IPS DF 19.7 (cell line): ENCODE results near the gene CDC40.

ENCODE experiments used
- DNase-seq: peaks from one replicate; pipeline ENCODE4 v3.0.0-alpha.2; 2013; ENCODE audit warnings: low read depth, low spot score

CDC40 gene

DNA sequence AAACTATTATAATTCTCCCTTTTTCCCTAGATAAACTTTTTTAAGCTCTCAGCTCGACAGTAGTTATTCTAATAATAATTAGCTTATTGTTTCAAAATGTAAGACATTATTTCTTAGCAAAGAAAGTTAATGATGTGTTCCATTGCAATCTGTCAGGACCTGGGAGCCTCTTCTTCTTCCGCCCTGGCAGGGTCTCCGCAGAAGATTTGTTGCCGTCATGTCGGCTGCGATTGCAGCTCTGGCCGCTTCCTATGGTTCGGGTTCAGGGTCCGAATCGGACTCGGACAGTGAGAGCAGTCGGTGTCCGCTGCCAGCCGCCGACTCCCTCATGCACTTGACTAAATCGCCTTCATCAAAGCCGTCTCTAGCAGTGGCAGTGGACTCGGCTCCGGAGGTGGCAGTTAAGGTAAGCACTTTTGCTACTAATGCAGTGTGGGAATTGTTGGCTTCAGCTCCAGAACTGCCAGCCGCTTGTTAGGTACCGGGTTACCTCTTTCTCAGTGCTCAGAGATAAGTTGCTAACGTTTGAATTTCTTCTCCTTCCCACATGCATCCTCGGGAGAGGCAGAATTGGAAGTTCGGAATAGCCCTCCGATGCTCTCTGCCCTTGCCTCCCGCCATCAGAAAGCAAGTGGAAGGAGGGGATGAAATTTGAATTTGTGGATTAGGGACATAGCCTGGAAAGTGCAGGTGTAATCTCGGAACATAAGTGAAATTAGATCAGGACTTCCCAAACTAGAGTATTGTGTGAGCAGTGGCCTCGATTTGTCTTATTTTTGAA lies at the start of gene CDC40:
Gene CDC40 (plus strand): TSS at position 200 of the 781 bp plus-strand sequence. CDS start 18 bp downstream, at position 218.
- peak; percentile 5 for DNase-seq

DNA sequence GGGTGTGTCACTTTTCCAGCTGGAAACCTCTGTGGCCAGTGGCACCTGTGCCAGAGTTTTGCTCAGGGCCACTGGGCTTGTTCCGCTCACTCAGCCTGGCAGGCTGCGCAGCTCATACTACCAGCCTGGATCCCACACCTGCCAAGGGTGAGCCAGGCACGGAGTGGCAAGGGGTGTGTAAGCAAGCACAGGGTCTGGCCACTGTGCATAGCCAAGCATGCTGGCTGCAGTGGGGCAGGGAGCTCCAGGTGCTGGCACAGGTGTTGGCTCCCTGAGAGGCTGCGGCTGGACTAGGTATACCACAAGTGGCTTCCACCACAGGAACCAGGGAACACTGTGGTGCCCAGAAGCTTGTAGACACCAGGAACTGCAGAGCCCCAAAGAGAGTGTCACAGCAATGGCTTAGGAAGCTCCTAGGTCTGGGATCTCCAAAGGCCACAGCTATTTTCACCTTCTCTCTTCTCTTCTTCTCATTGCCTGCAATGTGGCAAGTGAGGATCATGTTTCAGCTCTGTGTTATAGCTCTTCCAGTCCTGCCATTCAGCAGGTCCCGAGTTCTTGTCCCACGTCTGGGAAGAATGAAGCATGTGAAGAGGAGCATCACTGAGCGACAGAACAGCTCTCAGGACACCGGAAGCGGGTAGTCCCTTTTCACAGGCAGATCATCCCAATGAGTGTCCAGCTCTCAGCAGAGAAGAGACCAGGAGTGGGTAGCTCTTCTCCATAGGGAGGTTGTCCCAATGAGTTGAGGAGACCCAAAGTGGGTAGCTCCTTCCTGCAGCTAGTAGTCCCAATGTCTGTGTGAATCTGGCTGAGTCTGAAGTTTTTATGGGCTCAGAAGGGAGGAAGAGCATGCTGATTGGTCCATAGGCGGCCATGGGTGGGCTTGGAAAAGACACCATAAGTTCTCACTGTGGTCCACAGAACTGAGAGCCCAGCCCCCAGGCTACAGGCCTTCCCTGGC lies 42.0 kb upstream of the CDC40 start:
- DNase-seq: no peak

DNA sequence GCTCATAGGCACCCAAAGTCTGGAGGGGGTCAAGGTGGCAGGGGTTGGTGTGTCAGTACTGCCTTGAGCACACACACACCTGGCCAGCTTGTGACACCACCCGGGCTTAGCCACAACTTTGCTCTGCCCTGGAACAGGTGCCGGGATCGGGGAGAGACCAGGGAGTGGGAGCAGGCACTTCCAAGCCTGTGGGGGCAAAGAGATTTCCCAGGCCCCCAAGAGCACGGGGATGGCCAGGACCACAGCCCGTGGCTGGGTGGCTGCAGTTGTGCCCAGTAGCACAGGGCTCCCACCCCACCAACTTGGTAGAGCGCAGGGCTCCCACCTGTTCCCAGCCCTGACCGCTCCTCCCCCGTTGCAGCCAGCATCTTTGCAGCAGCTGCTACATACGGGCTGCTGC lies 41.2 kb upstream of the CDC40 start:
- no peak for DNase-seq

DNA sequence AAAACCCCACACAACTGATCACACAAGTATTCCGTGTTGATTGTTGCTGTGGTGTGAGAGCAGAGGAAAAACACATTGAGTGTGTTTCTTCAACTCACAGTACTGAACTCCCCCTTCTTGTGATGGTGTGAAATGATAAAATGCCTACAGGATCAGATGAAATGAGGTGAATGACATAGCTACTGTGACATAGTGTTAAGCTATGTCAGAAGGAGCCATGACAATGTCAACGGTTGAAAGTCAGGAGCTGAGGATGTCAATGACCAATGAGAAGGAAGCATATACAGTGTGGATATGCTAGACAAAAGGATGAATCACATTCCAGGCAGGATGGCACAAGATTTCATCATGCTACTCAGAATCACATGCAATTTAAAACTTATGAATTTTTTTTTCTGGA lies 39.6 kb upstream of the CDC40 start:
- DNase-seq: no peak

DNA sequence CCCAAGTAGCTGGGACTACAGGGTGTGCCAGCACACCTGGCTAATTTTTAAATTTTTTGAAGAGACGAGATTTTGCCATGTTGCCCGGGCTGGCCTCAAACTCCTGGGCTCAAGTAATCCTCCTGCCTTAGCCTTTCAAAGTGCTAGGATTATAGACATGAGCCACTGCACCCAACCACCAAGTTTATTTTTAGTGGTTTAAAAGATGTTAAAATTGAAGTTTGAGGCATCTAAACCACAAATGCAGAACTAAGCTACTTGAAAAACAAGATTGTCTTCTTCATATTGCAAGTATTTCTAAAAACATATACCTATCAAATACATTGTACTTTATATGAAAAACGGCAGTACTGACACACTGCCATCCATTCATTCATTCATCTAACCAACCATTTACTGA lies 32.4 kb upstream of the CDC40 start:
- no peak for DNase-seq

DNA sequence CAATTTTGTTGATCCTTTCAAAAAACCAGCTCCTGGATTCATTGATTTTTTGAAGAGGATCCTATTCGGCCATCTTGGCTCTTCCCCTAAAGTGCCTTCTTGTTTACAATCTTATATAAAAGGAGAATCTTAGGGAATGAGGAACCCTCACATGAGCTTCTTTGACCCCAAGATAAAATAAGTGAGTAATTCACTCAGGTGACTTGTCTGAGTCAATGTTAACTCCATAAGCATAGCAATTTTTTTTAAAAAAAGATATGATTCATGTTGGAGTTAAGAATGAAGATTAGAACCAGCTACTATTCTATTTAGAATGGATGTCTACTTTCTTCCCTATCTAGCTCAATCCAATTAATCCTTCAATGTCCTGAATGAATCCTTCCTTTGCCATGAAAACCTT lies 21.7 kb upstream of the CDC40 start:
- DNase-seq: no peak

DNA sequence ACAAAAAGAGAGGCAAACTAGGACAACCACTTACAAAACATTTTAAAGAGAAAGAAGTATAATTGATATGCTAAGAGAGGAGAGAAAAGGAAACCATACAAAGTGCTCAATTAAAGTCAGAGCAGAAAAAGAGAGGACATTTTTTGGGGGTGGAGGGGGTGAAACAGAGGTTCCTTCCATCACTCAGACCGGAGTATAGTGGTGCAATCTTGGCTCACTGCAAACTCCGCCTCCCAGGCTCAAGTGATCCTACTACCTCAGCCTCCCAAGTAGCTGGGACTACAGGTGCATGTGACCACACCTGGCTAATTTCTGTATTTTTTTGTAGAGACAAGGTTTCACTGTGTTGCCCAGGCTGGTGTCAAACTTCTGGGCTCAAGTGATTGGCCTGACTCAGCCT lies 10.1 kb upstream of the CDC40 start:
- no peak for DNase-seq

DNA sequence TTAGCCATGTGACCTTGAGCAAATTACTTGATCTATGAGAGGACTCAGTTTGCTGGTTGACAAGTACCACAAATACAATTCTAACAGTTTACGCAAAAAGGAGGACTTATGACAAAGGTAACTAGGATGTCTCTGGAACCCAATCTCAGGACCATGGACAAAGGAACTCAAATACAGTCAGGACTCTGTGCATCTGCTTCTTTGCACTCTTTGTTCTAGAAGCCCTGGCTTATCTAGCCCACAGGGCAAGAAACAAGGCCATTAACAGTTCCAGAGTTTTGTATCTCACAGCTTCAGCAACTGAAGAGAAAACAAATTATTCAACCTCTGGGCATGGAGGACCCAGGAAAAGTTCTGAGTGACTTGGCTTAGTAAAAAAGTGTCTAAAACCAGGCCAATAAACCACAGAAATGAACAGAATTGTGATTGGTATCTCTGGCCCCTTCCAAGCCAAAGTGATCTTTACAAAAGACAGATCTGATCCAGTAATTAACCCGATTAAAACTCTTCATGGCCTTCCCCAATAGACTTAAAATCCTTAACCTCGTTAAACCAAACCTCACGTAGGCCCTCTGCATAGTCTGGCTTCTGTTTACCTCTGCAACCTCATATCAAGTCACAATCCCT lies 6.6 kb upstream of the CDC40 start:
- no peak for DNase-seq

DNA sequence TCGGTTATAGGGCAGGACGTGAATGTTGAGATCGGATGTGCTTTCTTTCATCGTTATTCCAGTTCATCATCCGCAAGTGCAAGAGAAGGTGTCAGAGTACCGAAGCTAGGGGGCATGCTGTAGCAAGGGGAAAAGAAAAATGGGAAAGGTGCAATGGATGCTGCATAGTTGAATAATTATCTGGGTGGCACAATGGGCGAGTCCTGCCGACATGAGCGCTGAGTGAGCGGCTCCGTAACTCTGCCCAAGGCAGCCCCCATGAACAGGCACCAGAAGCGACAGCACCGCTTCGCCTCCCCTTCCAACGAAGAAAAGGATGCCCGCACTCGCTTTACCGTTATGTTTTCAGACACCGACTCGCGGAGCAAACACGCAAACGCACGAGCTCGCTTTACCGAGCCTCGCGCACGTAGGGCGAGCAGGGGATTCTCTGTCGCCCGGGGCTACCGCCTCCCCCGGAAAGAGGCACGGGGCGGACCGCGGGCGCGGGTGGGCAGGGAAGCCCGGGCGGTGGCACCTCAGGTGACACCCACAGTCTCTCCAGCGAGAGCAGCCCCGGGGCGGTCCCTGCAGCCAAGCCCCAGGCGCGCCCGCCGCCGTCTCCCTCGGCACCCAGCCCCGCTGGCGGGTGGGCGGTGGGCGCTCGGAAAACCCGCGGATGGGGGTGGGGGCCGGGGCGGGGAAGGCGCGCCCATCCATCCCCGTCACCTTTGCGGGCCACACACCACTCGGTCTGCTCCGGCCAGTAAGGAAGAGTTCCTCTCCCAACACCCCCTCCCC lies 1.4 kb upstream of the CDC40 start:
- peak; percentile 9 for DNase-seq

DNA sequence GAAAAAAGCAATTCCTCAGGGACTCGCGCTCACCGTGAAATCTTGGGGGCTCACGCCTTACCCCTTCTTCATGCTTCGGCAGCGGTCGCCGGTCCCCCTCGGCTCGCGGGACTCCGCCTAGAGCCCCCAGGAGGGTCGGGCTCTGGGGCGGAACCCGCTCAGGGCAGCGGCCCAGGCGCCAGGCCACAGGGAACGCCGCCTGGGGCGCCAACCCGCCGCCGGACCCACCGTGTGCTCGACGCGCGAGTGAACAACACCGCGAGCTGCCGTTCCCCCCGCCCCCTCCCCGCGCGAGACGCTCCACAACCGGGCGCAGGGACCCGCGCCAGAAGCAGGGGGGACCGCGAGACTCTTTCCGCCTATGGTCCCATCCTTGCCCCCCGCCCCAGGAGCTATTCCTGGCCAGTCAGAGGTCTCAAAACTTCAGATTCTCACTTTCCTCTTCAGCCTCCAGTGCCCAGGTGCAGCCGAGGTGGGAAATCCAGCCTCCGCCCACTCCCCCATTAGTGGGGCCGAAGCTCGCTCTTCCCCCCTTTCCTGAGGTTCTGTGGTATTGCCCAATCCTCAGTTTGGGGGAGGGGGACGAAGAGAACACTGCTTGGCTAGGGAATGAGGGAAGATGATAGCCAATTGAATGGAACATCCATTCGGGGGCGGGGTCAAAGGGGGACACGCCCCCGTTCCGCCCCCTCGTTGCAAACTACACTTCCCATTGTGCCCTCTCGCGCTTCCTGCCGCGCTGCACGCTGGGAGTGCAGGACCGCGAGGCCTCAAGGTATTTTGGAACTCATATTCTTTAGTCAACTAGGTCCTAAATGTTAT lies 610 bp upstream of the CDC40 start, which contains the start of gene WASF1:
Gene WASF1 (minus strand): TSS at position 265 of the 822 bp plus-strand sequence. CDS start 52,069 bp downstream, outside the sequence.
- peak; percentile 87 for DNase-seq

DNA sequence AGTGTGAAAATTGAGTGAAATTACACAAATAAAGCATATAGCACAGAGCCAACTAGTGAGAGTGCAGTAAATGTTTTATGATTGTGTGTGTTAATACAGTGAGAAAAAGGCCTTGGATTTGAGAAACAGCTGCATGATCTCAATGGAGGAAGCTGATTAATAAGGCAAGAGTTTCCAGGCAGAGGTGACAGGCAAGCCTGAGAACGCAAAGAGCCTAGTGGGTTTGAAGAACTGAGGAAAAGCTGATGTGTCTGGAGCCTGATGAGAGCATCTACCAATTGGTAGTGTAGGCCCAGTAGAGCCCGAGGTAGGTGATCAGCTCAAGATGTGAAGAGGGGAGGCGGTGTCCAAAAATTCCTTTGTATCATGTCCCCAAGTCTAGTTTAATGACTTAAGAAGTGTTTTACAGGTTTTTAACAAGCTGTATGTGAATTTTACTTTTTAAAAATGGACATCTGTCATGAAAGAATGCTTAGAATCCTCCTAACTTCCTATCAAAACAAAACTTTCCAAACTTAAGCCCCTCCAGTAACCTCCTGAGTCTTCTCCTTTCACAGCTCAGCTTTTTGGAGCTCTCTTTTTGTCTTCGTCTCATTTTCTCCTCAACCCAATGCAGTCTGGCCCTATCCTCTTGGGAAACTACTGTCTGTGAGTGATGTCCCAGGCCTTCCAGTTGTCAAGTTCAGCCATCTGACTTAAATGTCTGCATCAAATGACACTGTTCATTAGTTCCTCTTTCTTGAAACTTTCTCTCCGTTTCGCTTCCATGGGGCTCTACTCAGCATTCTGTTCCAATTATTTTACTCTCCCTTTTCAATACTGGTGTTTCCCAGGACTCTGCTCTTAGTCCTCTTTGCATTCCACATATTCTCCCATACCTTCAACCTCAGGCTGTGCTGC lies 1.2 kb downstream of the CDC40 start:
- no peak for DNase-seq

DNA sequence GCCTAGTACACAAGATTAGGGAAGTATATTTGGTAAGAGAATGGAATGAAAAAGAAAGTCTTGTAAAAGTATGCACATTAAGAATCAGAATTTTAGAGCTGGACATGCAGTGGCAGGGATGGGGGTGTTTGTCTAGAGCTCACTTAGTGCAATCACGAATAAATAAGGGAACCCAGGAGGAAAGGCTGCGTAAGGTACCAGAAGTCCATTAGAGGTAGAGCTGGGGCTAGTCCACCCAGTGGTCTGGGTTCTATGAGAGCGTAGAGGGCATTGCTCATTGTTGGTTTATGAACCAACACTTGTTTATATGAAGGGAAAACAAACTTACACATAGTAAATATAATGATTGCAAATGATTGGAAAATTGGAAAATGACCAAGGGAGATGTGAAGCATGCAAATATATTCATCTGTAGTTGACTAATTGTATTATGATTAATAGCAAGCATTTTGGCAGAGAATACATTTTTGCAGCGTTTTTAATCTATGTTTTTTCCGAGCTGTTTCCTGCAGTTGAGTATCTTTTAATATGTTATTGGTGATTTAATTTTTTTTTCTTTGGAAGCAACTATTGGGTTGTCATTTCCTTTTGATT lies 3.2 kb downstream of the CDC40 start:
- DNase-seq: no peak

DNA sequence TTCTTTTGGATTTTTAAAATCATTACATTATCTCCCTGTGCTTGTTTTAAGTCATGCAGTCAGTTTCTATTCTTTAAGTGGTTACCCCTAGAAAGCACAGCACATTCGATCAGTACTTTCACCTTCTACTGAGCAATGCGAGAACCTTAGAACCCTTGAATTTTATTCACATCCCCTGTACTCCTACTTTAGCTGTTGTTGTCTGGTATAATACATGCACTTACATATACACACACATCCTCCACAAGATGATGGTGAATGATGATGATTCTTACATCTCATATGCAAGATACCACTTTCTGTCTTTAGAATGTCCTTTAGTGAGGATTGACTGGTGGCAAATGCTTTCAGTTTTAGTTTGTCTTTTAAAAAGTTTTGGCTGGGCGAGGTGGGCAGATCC lies 5.7 kb downstream of the CDC40 start:
- no peak for DNase-seq

DNA sequence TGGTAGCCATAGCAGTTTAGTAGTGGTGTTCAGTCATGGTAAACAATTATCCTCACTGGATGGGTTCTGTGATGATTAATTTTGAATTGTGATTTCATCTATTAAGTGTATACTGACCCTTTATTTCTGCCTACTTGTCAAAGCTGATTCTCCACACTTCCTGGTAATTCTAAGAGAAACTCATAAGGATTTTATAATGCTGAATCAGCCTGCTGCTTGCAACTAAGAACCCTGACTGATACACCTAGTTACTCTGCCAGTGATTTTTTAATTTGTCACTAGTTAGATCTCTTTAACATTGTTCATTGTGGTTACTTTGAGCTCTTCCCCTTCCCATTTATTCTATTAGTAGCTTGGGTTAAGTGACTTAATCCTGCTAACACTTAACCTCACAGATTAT lies 8.6 kb downstream of the CDC40 start:
- no peak for DNase-seq

DNA sequence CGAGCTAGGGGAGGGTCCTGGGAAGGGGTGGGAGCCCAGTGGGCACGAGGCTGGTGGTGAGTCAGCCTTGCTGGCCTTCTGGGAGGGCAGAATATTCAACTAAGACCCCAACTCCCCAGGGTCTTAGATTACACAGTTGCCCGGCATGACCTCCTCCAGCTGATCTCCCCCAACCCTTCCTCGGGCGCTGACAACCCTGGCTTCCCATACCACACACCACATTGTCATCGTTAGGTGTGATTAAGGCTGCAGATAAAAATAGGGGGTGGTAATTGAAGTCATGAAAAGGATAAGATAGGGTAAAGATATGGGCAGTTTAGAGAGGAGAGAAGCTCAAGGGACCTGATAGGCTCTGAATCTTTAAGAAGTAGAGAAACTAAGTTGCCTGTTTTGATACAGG lies 10.5 kb downstream of the CDC40 start:
- DNase-seq: no peak

DNA sequence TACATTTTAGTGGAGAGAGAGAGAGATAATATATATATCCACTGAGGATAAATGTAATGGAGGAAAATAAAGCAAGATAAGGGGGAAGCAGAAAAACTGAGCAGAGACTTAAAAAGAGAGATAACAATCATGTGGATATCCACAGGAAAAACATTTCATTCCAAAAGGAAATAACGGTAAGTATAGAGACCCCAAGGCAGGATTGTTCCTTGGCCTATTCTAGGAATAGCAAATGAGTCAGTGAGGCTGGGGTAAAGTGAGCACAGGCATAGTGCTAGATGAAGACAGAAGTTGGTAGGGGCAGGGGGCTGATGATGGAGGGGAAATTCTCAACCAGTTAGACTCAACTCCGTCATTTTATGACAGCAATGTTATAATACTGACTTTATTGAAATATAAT lies 11.2 kb downstream of the CDC40 start:
- DNase-seq: no peak

DNA sequence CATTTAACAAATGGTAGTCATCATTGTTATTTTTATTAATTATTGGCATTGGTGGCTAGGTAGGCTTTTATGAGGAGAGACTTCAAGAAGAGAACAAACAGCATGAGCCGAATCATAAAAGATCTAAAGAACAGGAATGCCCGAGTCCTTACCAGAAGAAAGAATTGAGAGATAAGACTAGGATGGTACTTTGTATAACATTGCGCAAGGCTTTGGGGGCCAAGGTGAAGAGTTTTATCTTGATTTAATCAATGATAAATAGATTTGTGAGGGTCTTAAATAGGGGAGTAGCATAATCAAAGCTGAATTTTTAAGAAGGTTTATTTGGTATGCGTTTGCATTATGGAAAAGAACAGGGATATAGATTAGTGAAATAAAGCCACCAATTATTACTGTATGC lies 15.4 kb downstream of the CDC40 start:
- no peak for DNase-seq

DNA sequence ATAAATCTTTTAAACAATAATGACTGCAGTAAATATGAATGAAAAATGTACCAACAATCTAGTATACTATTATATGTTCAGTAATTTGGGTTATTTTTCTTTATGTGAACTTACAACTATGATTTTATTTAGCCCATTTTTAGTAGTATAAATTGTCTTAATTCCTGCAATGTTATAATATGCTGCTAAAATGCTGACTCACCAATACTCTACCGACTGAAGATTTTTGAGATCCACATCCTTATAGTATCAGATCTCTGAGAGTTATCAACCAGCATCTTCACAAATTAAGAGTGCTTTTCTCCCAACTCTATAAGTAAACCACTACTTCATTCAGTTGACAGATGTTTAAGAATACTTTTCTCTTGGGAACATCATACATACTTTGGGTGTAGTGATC lies 16.6 kb downstream of the CDC40 start:
- DNase-seq: no peak

DNA sequence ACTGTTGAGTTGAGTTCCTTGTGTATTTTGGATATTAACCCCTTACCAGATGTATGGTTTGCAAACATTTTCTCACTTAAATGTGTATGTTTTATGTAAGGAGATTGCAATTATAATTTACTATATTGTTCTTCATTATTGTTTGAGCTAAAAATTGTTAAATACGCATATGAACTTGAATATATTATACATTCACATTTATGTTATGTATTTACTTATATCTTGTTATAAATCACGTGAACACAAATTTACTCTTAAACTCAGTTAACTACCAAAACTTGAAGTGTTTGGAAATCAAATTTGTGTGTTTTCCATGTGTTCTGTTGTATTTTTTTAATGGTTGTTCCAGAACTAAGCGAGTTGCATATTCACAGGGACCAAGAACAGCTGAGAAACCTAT lies 18.3 kb downstream of the CDC40 start:
- DNase-seq: no peak
